Measurements from ENCODE around the gene BIVM.

The BIVM gene

DNA sequence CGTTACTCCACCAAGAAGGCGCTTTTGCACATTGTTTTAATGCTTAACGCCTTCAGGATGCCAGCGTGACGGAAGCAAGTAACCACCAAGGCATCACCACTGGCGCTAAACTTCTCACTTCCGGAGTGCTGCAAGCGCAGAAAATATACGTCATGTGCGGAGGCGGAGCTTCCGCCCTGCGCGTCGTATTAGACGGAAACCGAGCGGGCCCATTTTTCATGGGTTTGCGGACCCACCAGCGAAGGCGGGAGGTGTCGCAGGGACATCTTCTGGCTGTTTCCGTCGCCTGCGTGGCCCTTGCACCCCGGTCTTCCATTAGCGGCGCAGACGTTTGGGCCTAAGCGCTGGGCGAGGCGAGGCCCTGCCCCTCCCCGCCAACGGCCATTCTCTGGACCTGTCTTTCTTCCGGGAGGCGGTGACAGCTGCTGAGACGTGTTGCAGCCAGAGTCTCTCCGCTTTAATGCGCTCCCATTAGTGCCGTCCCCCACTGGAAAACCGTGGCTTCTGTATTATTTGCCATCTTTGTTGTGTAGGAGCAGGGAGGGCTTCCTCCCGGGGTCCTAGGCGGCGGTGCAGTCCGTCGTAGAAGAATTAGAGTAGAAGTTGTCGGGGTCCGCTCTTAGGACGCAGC lies 46.8 kb downstream of the BIVM start, which contains the start of gene ERCC5:
ERCC5 (plus strand) TSS at position 403 of the 631 bp plus-strand sequence. CDS start 235 bp downstream, outside the sequence.
- peak; percentile 99 for DNase-seq

DNA sequence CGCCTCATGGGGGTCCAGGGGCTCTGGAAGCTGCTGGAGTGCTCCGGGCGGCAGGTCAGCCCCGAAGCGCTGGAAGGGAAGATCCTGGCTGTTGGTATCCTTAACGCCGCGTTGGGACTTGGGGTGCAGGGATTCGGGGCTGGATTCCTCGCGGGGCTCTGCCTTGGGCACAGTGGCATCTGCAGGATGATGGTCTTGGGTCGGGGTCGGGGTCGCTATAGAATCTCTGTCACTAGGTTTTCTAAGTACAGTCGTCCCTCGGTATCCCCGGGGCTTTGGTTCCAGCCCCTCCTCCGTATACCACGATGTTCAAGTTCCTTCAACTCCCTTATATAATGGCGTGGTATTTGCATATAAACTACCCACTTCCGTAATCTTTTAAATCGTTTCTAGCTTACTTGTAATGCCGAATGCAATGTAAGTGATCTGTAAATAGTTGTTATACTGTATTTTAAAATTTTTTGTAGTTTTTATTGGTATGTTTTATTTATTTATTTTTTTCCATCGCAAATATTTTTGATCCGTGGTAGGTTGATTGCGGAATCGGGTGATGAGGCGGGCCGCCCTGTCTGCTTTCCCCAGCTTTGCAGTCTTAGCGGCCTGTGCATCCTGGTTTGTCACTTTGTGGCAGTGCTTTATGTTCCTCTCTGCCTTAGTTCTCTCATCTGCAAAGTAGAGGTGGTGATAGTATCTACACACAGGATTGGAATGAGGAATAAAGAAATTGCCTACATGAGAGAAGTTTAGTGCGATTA lies 47.5 kb downstream of the BIVM start:
- DNase-seq: peak; percentile 73

DNA sequence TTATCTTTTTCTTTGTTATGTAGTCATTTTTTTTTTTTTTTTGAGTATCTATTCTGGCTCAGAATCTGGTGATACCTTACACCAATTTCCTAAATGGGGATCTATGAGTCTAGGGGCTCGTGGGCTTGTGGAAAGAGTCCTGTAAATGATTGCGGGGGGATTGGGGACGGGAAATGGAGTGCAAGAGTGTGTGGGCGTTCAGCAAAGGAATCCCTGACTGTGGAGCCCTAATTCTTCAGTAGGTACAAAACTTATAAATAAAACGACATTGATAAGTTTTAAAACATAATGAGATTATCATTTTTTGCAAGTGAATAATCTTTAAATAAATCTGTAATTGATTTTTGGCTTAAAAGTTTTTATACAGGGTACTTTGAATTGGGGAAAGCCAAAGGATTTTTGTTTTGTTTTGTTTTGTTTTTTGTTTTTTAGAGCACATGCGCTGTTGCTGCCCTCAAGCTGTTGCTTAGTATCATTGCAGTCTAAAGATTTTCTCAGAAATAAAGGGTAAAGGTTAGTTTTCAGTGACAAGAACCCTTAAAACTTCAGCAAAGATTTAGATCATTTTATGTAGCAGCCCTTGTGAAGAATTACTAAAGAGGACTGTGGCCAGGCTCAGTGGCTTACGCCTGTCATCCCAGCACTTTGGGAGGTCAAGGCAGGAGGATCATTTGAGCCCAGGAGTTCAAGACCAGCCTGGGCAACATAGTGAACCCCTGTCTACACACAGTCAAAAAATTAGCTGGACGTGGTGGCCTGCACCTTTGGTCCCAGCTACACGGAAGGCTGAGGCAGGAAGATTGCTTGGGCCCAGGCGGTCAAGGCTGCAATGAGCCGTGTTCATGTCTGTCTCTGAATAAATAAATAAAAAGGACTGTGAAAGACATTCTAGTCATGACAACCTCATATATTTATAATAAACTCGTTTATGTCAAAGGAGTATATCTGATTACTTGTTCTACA lies 48.6 kb downstream of the BIVM start:
- DNase-seq: peak; percentile 72

DNA sequence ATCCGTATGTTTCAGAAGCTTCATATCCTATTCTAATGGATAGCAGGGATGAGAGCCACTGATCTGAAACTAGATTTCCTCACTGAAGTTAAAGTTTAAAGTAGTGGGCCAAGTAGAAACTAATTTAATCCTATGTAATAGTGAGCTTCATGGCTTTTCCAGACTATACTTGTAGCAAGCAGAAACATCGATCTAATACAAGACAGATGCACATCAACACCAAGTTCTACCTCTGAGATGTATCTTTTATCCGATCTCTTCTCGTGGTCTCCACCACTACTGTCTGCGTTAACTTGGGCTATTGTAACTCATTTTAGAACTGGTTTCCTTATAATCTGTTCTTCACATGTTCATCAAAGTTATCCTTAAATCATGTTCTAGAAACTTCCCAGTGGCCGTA lies 50.0 kb downstream of the BIVM start:
- no peak for DNase-seq

DNA sequence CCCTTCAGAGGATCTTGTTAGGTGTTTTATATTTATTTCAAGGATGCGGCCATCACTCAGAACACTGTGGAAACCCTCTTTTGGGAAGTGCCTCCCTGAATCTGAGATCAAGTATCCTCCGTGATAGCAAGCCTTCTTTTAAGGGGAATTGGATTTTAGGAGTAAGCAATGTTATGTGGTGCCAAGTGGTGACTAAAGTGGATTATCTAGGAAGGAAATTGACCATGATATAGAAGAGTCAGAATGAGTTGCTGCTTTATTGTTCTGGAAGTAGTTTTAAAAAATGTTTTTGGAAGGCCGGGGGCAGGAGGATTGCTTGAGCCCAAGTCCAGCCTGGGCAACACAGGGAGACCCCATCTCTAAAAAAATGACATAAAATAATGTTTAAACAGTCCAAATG lies 53.6 kb downstream of the BIVM start:
- no peak for DNase-seq

DNA sequence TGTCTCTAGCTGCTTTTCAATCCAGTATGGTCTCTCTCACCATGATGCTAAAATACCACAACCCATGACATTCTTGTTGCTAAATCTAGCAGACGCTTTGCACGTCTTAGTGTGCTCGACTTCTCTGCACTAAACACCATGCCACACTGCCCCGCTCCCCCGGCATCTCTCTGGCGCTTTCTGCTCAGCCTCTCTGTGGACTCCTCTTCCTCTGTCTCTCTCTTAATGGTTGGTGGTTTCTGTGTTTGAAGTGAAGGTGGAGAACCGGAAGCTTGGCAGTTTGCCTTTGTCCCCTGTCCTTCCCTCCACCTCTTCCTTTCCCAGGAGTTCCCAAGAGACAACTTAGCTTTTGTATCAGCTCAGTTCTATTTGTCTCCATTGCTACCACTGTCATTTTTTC lies 55.8 kb downstream of the BIVM start:
- no peak for DNase-seq

DNA sequence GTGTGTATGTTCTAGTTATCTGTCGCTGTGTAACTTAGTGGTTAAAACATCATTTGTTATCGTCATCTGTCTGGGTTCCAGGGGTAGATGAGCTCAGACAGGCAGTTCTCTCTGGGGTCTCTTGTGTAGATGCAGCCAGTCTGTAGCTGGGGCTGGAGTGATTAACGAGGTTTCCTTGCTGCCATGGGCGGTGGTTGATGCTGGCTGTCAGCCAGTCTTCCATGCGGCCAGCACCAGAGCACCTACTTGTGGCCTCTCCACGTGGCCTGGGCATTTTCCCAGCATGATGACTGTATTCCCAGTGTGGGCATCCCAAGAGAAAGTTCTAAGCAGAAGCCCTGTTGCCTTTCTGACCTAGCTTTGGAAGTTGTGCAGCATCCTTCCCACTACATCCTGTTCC lies 57.6 kb downstream of the BIVM start:
- DNase-seq: no peak

DNA sequence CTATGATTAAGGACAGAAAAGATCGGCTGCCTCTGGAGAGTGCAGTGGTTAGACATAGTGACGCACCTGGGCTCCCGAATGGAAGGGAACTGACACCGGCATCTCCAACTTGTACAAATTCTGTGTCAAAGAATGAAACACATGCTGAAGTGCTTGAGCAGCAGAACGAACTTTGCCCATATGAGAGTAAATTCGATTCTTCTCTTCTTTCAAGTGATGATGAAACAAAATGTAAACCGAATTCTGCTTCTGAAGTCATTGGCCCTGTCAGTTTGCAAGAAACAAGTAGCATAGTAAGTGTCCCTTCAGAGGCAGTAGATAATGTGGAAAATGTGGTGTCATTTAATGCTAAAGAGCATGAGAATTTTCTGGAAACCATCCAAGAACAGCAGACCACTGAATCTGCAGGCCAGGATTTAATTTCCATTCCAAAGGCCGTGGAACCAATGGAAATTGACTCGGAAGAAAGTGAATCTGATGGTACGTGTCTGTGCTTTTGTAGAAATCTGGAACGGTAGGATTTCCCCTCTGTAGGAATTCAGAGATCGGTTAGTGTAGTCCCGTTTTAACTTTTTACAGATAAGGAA lies 63.8 kb downstream of the BIVM start:
- no peak for DNase-seq

DNA sequence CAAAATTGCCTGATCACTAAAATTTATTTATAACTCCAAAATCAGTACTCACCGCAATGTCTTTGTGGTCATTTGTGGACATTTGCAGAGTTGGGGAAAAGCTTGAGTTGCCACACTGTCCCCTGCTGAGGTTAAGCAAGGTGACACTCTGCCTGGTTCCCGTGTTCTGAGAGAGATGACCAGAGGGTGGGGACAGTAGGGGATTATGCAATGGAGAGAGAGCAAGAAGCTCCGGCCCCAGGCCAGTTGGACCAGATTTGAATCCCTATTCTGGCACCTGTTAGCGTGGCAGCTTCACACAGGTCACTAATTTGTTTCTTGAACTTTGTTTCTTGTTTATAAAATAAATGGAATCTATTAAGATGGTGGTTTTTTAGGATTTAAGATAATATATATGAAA lies 64.7 kb downstream of the BIVM start:
- no peak for DNase-seq

DNA sequence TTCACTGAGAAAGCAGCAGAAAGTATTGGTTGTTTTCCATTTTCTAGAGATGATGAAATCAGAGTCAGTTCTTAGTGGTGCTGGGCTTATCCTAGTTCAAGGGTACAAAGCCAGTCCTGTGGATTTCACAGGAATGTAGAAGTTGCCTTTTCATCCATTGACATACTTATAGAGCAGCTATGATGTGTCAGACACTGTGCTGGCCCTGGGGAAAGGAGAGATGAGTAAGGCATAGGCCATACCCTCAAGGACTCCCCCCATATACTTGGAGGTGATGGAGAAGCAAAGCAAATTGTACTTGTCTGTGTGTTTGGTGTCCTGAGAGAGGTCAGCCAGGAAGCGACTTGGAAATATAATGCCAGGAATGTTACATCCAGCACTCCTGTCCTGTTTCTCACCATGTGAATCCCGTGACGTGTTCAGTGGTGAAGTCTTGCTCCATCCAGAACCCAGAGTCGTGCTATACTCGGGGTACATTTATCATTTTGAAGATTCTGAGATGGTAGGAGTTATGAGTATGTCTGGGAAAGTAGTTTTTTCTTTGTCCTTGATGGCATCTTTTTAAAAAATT lies 69.5 kb downstream of the BIVM start:
- DNase-seq: no peak

DNA sequence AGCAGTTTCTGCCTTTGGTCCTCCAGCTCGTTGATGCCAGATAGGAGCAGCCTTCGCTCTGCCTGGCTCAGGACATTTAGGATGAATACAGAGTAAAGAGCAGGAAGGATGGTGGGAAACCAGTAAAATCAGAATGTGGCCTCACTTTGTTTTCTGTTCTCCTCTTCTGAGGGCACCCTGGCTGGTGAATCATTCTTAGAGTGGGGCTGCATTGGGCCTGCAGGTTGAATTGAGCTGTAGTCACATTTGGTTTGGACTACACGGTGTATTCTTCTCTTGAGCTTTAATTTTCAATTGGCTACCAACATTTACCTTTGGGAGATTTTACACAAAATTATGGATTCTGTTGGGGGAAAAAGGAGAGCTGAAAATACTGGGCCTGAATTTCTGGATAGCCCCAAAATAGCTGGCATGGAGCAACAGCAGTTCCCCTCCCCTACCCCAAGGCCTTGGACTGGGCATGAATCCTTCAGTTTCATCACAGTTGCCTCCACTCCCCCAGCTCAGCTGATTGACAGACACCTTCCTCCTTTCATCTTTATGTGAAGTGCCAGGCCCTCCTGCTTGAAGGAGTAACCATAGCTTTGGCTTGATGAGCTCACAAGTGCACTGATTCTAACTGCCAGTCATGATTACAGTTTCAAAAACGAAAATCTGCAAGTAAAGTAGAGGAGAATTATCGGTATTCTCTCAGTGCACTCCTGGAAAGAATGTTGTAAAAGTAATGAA lies 71.2 kb downstream of the BIVM start:
- DNase-seq: no peak

DNA sequence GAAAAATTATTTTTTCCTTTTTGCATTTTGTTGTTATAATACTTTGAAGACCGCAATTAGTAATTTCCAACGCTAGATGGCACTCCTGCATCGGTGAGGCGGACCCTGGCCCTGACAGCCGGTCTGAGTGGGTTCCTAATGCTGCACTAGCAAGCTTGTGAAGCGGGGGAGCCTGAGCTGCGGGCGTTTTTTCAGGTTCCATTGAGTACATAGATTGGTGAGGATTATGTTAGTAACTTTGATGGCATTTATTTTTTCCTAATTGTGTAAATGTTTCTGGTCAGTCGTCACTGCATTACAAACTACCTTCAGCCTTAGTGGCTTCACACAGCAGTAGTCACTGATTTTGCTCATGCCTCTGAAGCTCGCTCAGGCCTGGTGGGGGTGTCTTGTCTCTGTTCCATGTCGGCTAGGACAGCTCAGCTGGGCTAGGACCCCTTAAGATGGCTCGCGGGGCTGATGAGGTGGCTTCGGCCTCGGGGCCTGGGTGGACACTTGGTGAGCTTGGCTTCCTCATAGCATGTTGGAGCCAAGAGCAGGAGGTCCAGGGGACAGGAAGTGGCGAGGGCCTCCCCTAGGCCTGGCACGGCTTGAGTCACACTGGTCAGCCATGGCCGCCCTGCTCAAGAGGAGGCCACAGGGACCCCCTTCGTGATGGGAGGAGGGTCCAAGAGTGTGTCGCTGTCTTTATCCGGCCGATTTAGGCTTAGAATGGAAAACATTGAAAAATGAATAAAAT lies 71.9 kb downstream of the BIVM start:
- DNase-seq: peak; percentile 89

DNA sequence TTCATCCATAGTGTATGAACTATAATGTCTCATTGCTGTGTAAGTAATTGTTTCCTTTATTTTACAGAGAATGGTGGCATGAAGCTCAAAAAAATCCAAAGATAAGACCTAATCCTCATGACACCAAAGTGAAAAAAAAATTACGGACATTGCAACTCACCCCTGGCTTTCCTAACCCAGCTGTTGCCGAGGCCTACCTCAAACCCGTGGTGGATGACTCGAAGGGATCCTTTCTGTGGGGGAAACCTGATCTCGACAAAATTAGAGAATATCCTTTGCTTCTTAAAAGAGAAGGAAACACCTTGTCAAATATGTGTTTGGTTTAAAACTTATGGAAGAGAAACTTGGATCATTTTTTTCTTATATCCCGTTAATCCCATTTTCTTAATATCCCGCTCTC lies 73.2 kb downstream of the BIVM start:
- DNase-seq: no peak

DNA sequence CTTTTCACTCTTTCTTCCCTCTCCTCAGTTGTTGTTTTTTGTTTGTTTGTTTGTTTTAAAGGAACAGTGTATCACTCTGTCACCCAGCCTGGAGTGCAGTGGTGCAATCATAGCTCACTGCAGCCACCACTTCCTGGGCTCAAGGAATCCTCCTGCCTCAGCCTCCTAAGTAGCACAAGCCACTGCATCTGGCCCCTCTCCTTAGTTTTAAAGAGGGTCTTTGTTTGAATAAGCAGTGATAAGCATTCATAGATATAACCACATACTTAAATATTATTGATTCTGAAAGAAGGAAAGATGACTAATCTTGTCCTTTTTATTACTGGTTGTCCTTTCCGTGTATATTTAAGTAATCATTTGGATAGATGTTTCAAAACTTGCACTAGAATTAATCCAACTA lies 73.6 kb downstream of the BIVM start:
- DNase-seq: no peak

DNA sequence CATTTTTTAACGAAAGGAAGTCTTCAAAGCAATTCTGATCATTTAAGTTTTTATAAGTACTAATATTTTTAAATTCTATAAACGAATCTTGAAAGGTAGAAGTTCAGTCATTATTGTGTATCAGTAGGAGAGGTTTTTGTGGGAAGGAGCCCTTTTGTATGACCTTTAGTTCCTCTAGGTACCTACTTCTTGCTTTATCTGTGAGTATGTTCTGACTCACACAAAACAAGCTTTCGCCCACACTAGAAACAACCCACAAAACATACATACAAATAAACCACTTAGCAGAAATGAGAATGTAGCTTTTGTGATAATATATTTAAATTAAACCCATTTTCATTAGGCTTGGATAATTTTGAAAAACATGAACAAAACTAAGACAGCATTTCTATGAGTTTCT lies 74.7 kb downstream of the BIVM start:
- no peak for DNase-seq

DNA sequence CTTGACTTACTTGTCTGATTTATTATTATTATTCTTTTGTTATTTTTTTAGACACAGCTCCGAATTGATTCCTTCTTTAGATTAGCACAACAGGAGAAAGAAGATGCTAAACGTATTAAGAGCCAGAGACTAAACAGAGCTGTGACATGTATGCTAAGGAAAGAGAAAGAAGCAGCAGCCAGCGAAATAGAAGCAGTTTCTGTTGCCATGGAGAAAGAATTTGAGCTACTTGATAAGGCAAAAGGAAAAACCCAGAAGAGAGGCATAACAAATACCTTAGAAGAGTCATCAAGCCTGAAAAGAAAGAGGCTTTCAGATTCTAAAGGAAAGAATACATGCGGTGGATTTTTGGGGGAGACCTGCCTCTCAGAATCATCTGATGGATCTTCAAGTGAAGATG lies 76.3 kb downstream of the BIVM start:
- no peak for DNase-seq

DNA sequence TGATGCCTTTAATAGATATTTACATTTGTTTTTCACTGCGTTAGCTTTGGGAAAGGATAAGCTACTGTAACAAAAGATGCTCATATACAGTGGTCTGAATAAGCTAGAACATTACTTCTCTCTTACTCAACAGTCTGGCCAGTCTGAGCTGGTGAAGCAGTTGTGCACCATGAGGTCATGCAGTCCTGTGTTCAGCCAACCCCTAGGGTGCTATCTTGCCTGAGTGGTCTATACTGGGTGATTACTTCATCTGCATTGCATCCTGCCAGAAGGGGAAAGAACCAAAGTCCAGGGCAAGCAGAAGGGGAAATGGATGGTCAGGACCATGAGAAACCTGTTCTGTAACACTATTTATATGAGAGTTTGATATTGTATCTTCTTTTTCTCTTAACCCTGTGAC lies 78.4 kb downstream of the BIVM start:
- no peak for DNase-seq

DNA sequence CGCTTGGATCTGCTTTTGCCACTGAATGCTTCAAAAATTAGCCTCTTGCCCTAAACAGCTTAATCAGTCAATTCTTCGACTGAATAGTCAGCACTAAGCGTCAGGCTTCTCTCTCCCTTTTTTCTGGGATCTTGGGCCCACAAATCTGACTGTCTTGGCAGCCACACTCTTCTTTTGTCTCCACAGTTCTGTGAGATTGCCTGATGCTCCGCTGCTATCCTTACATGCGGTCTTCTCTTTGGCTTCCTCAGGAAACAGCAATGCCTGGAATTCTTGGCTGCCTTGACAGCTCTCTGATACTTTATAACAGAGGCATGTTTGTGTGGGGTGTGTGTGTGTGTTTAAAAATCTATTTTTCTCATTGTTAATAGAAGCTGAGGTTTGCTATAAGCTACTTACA lies 79.6 kb downstream of the BIVM start:
- peak; percentile 18 for DNase-seq

DNA sequence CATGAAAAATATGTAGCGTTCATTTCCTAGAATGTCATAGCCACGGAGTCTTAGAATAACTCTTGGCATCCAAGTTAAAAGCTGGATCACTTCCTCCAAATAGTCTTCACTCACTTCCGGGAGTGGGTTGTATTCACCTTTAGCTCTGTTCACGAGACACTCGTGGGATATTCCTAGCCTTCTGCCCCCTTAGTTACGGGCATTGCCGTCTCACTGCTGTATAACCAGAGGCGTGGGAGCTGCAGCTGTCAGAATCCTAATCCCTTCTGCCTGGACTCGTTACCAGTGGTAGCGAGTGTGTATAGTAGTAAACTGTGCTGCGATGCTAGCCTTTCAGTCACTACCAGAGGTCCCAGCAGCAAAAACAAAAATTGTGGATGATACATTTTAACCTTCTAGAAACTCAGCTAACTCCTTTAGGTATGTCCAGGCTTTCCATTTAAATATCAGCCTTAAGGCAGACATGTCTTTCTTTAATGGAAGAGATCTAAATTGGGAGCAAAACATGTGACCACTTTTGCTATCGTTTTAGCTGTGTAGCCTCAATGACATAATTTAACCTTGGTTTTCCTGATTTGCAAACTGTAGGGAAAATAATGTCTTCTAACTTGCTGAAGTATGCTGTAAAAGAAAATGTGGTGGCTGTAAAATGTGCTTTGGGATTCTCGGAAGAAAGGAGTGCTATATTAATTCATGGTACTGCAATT lies 81.0 kb downstream of the BIVM start:
- DNase-seq: no peak

DNA sequence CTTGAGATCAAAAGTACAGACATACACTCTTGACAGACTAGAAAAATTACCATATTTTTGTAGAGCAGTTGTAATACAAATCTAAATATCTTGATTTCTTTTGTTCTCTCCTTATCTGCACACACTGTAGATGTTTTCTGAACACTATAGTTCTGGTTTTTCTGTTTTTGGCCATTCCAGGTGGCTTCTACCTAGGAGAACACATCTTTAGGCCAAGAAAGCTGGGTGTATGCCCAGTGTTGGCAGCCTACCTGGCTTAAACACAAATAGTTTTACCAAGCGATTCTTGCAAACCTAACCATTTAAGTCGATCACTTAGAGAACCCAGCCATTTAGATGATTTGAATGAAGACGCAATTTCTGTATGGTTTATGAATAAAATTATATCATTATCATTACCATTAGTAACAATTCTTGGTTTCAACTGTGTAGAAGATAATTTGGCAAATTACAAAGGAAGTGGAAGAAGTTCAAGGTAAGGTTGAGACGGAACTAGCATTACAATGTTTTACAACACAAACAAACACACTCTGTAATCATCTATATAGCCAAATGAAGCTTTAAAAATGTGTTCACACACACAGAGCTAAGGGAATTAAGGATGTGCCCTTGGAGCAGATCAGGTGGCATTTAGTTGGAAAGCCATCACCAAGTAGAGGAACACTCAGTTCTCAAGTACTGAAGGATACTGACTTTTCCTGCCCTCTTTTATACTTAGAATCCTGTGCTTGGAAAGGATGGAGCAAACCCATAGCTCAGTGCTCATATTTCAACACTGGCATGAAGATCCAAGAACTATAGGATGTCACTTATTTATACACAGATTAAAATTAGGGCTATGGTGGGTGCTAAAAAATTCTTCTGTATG lies 83.1 kb downstream of the BIVM start:
- no peak for DNase-seq
